Karpas-422 (cell line): ENCODE measurements around the gene PRIMPOL. TPM values are rescaled to one million over a fixed set of nuclear protein-coding genes. Genes with fewer than 3 reads are reported as not detected.
"Not testable (repeated sequence)": the region's sequence is repeated elsewhere in the genome, so short reads cannot be mapped to it uniquely, and the experiment has no call there.

Experiments used
- DNase-seq: peaks from one replicate; pipeline ENCODE4 v3.0.0-alpha.2; 2015
- H2AFZ ChIP-seq: fragments of 200-600 bp; sonication (generic); 2 replicates; pipeline ENCODE4 v1.6.1; 2014; ENCODE audit warnings: antibody characterized with exemption, low read length, mixed read lengths
- H3K27ac ChIP-seq: fragments of 200-600 bp; sonication (generic); 2 replicates; pipeline ENCODE4 v1.5.1; 2014; ENCODE audit warnings: mild to moderate bottlenecking, low read length, moderate library complexity
- H3K27me3 ChIP-seq: fragments of 200-600 bp; sonication (generic); 2 replicates; pipeline ENCODE4 v1.6.1; 2014; ENCODE audit warnings: low read length, mixed read lengths
- H3K36me3 ChIP-seq: fragments of 200-600 bp; sonication (generic); 2 replicates; pipeline ENCODE4 v1.6.1; 2014; ENCODE audit warnings: low read length, mixed read lengths; ENCODE audit not compliant: insufficient read depth
- H3K4me1 ChIP-seq: fragments of 200-600 bp; sonication (generic); 2 replicates; pipeline ENCODE4 v1.6.1; 2014; ENCODE audit warnings: mild to moderate bottlenecking, low read length, mixed read lengths
- H3K4me2 ChIP-seq: fragments of 200-600 bp; sonication (generic); 2 replicates; pipeline ENCODE4 v1.6.1; 2014; ENCODE audit warnings: low read length, low read depth, mild to moderate bottlenecking; ENCODE audit not compliant: poor library complexity, severe bottlenecking
- H3K4me3 ChIP-seq: fragments of 200-600 bp; sonication (generic); 2 replicates; pipeline ENCODE4 v1.5.1; 2014; ENCODE audit warnings: mild to moderate bottlenecking, antibody characterized with exemption, low read length, mixed read lengths
- H3K79me2 ChIP-seq: fragments of 200-600 bp; sonication (generic); 2 replicates; pipeline ENCODE4 v1.6.1; 2014; ENCODE audit warnings: mild to moderate bottlenecking, low read length, mixed read lengths
- H3K9ac ChIP-seq: fragments of 200-600 bp; sonication (generic); 2 replicates; pipeline ENCODE4 v1.6.0; 2014; ENCODE audit warnings: low read length
- H3K9me2 ChIP-seq: fragments of 200-600 bp; sonication (generic), shearing (Covaris generic); replicated peaks from 2 replicates; pipeline ENCODE4 v1.6.0; 2014; ENCODE audit warnings: mild to moderate bottlenecking, low read length, moderate library complexity; ENCODE audit not compliant: insufficient read depth
- H3K9me3 ChIP-seq: fragments of 300-700, 200-600 bp; sonication (generic); 2 replicates; pipeline ENCODE4 v1.6.1; 2014; ENCODE audit warnings: low read length, mixed read lengths
- H4K20me1 ChIP-seq: fragments of 200-600 bp; sonication (generic); 2 replicates; pipeline ENCODE4 v1.6.1; 2014; ENCODE audit warnings: mild to moderate bottlenecking, antibody characterized with exemption, low read length, low read depth; ENCODE audit not compliant: insufficient read depth
- total RNA-seq: library from RNA; depleted of rRNA; stranded (reverse); fragments of >200 nt; shearing (Covaris generic); gene quantifications from 2 replicates; pipeline ENCODE4 v1.2.3, GENCODE V29; 2014; ENCODE audit warnings: low replicate concordance

Gene PRIMPOL
- total RNA-seq, 1 experiment from 2014 or later = 35.2 TPM

DNA sequence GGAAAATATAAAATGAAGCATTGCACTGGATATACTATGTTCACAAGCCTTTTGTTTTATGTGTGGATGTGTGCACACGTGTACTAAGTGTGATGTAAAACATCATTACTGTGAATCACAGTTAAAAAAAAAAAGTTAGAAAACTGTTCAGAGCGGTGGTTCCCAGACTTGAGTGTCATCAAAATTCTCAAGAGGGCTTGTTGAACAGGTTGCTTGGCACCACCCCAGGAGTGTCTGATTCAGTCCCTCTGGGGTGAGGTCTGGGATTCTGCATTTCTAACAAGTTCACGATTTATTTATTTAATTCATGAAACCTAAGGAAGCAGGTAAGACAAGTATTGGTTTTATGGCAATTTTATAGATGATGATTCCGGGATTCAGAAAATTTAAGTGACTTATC lies 82.6 kb downstream of the PRIMPOL start:
- Histone ChIP-seq H3K4me3 (peak overlapping the region; percentile 91), H3K4me2 (peak overlapping the region; percentile 85), H3K79me2 (peaks cover 65% of the 10 kb centered on the region), H2AFZ (no peak overlapping the region), H3K27me3 (no peaks in the 10 kb centered on the region), H3K27ac (0 out of 2 replicates have a peak overlapping the region, but pooled peaks have one; percentile 37), H3K9me2 (no peaks in the 10 kb centered on the region), H3K9ac (peak overlapping the region; percentile 82), H3K4me1 (peaks cover 56% of the 10 kb centered on the region), H3K9me3 (no peaks in the 10 kb centered on the region), H3K36me3 (peaks cover 17% of the 10 kb centered on the region), H4K20me1 (no peaks in the 10 kb centered on the region)
- no peak for DNase-seq

DNA sequence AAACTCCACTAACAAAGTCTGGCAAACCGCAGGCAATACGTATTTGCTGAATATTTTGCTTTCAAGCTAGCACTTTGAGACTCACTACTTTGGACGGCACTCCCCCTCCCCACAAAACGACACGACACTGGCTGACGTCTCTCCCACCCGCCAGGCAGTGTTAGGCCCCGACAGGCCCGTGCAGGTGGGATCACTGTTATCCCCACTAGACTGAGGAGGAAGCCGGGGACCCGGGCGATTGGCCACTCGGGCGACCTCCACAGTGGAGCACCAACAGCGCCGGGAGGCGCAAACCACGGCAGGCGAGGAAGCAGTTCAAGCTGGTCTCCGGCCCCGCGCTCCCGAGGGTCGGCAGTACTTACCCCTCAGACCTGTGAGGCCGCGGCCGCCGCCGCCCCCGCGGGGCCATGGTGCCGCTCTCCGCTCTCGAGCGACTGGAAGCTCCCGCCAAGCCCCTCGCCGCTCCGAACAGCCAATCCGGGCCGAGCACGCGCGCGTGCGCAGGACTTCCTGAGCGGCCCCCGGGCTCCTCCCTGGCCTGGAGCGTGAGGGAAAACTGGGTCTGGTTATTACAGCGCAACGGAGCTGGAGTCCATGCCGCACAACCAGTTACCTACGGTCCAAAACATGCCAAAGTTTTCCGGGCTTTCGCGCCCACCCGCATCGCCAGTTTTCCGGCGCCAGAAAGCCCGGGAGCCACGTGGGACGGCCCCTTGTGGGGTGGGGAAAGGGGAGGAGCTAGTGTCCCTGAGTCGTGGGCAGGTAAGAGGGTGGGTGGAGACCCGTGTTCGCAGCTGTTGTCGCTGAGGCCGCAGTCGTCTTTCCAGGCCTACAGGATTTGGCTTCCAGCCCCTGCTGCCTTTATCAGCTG lies 84.4 kb downstream of the PRIMPOL start, which contains the start of gene CENPU:
CENPU (minus strand) TSS at position 443 of the 871 bp plus-strand sequence; CDS start at position 409, 34 bp downstream.
- Histone ChIP-seq H3K4me3 (peak within 1 kb of the TSS; percentile 91), H4K20me1 (no peaks in the 10 kb centered on the region), H3K9me3 (no peaks in the 10 kb centered on the region), H3K4me1 (peaks cover 41% of the 10 kb centered on the region), H3K9me2 (no peaks in the 10 kb centered on the region), H3K9ac (peak within 1 kb of the TSS; percentile 82), H3K4me2 (peak within 1 kb of the TSS; percentile 86), H3K27me3 (no peaks in the 10 kb centered on the region), H2AFZ (peak within 1 kb of the TSS; percentile 28), H3K27ac (peak within 1 kb of the TSS; percentile 69), H3K36me3 (peaks cover 8% of the 10 kb centered on the region), H3K79me2 (peaks cover 49% of the 10 kb centered on the region)
- DNase-seq = peak; percentile 96

DNA sequence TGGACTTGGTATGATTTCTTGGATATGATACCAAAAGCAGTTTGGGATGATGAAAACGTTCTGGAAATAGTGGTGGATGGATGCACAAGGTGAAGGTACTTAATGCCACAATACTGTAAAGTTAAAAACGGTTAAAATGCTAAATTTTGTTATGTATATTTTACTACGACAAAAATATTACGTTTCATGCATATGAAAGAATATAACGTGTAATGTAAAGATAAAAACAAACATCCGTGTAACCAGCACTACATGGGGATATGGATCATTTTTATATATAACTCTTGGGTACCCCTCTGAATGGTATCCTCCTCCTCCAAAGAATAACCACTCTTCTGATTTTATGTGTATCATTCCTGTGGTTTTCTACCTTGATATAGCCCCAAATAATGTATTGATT lies 85.2 kb downstream of the PRIMPOL start:
- H3K9ac ChIP-seq = peak overlapping the region; percentile 61
- H3K4me2 ChIP-seq = peak overlapping the region; percentile 86
- peak overlapping the region; percentile 20; the same call in 1 of the 2 replicates for H2AFZ ChIP-seq
- no peaks in the 10 kb centered on the region for H4K20me1 ChIP-seq
- no peak for DNase-seq
- H3K27me3 ChIP-seq = no peaks in the 10 kb centered on the region
- H3K9me3 ChIP-seq = no peaks in the 10 kb centered on the region
- H3K27ac ChIP-seq = no peak overlapping the region
- H3K9me2 ChIP-seq = no peaks in the 10 kb centered on the region
- H3K79me2 ChIP-seq = peaks cover 40% of the 10 kb centered on the region
- H3K4me1 ChIP-seq = peaks cover 33% of the 10 kb centered on the region
- H3K36me3 ChIP-seq = peaks cover 8% of the 10 kb centered on the region; the same call in 1 of the 2 replicates
- peak overlapping the region; percentile 91 for H3K4me3 ChIP-seq

DNA sequence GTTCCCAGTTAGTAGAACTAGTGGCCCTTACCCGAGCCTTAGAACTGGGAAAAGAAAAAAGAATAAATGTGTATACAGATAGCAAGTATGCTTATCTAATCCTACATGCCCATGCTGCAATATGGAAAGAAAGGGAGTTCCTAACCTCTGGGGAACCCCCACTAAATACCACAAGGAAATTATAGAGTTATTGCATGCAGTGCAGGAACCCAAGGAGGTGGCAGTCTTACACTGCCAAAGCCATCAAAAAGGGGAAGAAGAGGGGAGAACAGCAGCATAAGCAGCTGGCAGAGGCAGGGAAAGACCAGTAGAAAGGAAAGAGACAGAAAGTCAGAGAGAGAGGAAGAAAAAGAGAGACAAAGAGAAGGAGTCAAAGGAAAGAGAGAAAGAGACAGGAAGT lies 90.0 kb downstream of the PRIMPOL start:
- not testable (repeated sequence) for H3K4me2 ChIP-seq, H3K9me3 ChIP-seq, H3K36me3 ChIP-seq

GRCh38 chr4:184740980-184741391 lies 91.4 kb downstream of the PRIMPOL start:
- H3K4me2 ChIP-seq = no peak overlapping the region
- H3K4me3 ChIP-seq = no peak overlapping the region
- H3K9me3 ChIP-seq = no peaks in the 10 kb centered on the region
- no peaks in the 10 kb centered on the region for H3K9me2 ChIP-seq
- H3K9ac ChIP-seq = no peak overlapping the region
- H3K4me1 ChIP-seq = peaks cover 1% of the 10 kb centered on the region; the same call in 1 of the 2 replicates
- H3K79me2 ChIP-seq = no peaks in the 10 kb centered on the region
- H4K20me1 ChIP-seq = no peaks in the 10 kb centered on the region
- H3K27ac ChIP-seq = no peak overlapping the region
- DNase-seq = no peak
- no peaks in the 10 kb centered on the region for H3K36me3 ChIP-seq
- no peak overlapping the region for H2AFZ ChIP-seq
- H3K27me3 ChIP-seq = no peaks in the 10 kb centered on the region

More for the DNA sequence above, 90.0 kb downstream of the PRIMPOL start:
- not testable (repeated sequence) for H4K20me1 ChIP-seq, H3K27ac ChIP-seq, H3K9ac ChIP-seq, DNase-seq, H3K9me2 ChIP-seq, H3K4me1 ChIP-seq, H3K79me2 ChIP-seq, H2AFZ ChIP-seq, H3K27me3 ChIP-seq, H3K4me3 ChIP-seq

DNA sequence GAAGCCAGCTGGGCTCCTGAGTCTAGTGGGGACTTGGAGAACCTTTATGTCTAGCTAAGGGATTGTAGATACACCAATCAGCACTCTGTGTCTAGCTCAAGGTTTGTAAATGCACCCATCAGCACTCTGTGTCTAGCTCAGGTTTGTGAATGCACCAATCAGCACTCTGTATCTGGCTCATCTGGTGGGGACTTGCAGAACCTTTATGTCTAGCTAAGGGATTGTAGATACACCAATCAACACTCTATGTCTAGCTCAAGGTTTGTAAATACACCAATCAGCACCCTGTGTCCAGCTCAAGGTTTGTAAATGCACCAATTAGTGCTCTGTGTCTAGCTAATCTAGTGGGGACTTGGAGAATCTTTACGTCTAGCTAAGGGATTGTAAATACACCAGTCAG lies 92.1 kb downstream of the PRIMPOL start:
- H3K9ac ChIP-seq, H3K27me3 ChIP-seq, H3K4me2 ChIP-seq, H3K79me2 ChIP-seq, H3K27ac ChIP-seq, H2AFZ ChIP-seq, H3K9me2 ChIP-seq, H3K36me3 ChIP-seq, DNase-seq, H3K4me3 ChIP-seq, H3K9me3 ChIP-seq, H3K4me1 ChIP-seq, H4K20me1 ChIP-seq: not testable (repeated sequence)

DNA sequence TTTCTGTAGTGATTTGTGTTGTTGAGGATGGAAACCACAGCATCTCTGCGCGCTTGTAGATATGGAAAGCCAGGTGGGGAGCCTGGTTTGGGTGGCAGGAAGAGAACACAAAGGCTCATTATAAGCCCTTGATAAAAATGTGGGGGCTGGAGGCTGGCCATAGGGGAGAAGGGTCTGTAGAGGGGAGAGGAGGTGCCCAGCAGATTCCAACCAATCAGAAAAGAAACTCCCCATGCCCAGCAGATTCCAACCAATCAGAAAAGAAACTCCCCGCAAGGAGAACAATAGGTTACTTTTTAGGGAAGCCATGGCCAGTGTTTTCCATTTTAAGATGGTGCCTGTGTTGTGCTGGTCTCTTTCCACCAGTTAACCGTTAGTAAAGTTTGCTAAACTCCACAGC lies 94.1 kb downstream of the PRIMPOL start:
- Histone ChIP-seq H3K27ac (no peak overlapping the region), H4K20me1 (no peaks in the 10 kb centered on the region), H3K9me3 (no peaks in the 10 kb centered on the region), H3K9me2 (no peaks in the 10 kb centered on the region), H3K4me3 (no peak overlapping the region), H3K79me2 (no peaks in the 10 kb centered on the region), H3K4me2 (no peak overlapping the region), H3K27me3 (no peaks in the 10 kb centered on the region), H2AFZ (no peak overlapping the region), H3K36me3 (no peaks in the 10 kb centered on the region), H3K4me1 (peaks cover 3% of the 10 kb centered on the region; the same call in 1 of the 2 replicates), H3K9ac (no peak overlapping the region)
- no peak for DNase-seq

DNA sequence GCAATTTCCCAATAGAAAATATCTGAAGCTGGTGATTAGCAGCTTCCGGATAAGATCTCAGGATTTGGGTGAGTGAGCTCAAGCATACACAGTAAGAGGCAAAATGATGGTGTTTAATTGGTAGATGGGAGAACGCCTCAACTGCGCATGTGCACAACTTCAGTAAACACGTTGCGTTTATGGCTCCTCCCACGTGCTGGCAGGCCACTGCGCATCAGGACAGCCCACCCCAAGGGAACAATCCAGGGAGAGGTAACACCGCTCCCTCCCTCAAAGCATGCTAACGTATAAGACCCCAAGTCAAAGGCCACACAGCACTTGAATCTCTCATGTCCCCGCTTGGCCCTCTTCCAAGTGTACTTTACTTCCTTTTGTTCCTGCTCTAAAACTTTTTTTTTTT lies 94.7 kb downstream of the PRIMPOL start:
- Histone ChIP-seq H3K9me3 (no peaks in the 10 kb centered on the region), H3K9ac (no peak overlapping the region), H4K20me1 (no peaks in the 10 kb centered on the region), H3K4me3 (no peak overlapping the region), H3K4me1 (peaks cover 3% of the 10 kb centered on the region; the same call in 1 of the 2 replicates), H3K36me3 (no peaks in the 10 kb centered on the region), H3K9me2 (no peaks in the 10 kb centered on the region), H3K27me3 (no peaks in the 10 kb centered on the region), H3K27ac (no peak overlapping the region), H3K79me2 (no peaks in the 10 kb centered on the region), H2AFZ (no peak overlapping the region), H3K4me2 (no peak overlapping the region)
- no peak for DNase-seq
